Chondrocyte (in vitro differentiated cells): Measurements from ENCODE around the gene ESRRA. TPM values are rescaled to one million over a fixed set of nuclear protein-coding genes. Genes with fewer than 3 reads are reported as not detected.

Experiments used
- DNase-seq: peaks from one replicate; pipeline ENCODE4 v3.0.0; 2021; ENCODE audit warnings: mixed read lengths, low spot score
- H3K27ac Mint-ChIP-seq: one replicate; pipeline ENCODE4 v1.8.0; 2021; ENCODE audit warnings: mild to moderate bottlenecking, moderate library complexity, mixed read lengths; ENCODE audit not compliant: unreplicated experiment
- H3K27me3 Mint-ChIP-seq: 2 replicates; pipeline ENCODE4 v1.8.0; 2021; ENCODE audit warnings: low read depth, mixed read lengths
- H3K36me3 Mint-ChIP-seq: 2 replicates; pipeline ENCODE4 v1.8.0; 2021; ENCODE audit warnings: low read depth, mixed read lengths
- H3K4me1 Mint-ChIP-seq: 2 replicates; pipeline ENCODE4 v1.8.0; 2021; ENCODE audit warnings: low read depth, mild to moderate bottlenecking, mixed read lengths
- H3K4me3 Mint-ChIP-seq: one replicate; pipeline ENCODE4 v1.8.0; 2021; ENCODE audit warnings: mild to moderate bottlenecking, moderate library complexity, mixed read lengths; ENCODE audit not compliant: unreplicated experiment
- H3K9me3 Mint-ChIP-seq: 2 replicates; pipeline ENCODE4 v1.8.0; 2021; ENCODE audit warnings: low read depth, mixed read lengths
- CTCF ChIP-seq: fragments of 200-600 bp; sonication (generic); IDR thresholded peaks from 2 replicates; pipeline ENCODE4 v1.5.0; 2021; ENCODE audit warnings: antibody characterized with exemption, mild to moderate bottlenecking, moderate library complexity
- total RNA-seq: library from RNA; stranded (reverse); gene quantifications from 3 replicates; pipeline ENCODE4 v1.2.1, GENCODE V29; 2021

ESRRA gene
- total RNA-seq, 1 donor from 2014 or later, result 29.6 TPM

GRCh38 chr11:64268025-64268892 lies 37.1 kb upstream of the ESRRA start:
- Mint-ChIP-seq H3K27me3 (no peaks in the 10 kb centered on the region), H3K4me1 (peaks cover 26% of the 10 kb centered on the region), H3K36me3 (peaks cover 8% of the 10 kb centered on the region), H3K4me3 (peak overlapping the region; percentile 91), H3K27ac (peak overlapping the region; percentile 99), H3K9me3 (no peaks in the 10 kb centered on the region)
- no peak for DNase-seq
- no peak for TF ChIP-seq CTCF

GRCh38 chr11:64268893-64269539 lies 36.3 kb upstream of the ESRRA start:
- DNase-seq, result no peak
- Mint-ChIP-seq H3K36me3 (peaks cover 6% of the 10 kb centered on the region), H3K27ac (peak overlapping the region; percentile 99), H3K4me3 (peak overlapping the region; percentile 91), H3K9me3 (no peaks in the 10 kb centered on the region), H3K4me1 (peaks cover 25% of the 10 kb centered on the region), H3K27me3 (no peaks in the 10 kb centered on the region)
- TF ChIP-seq CTCF, result no peak

GRCh38 chr11:64269540-64270220 lies 35.6 kb upstream of the ESRRA start:
- no peak for DNase-seq
- Mint-ChIP-seq H3K27ac (peak overlapping the region; percentile 99), H3K9me3 (no peaks in the 10 kb centered on the region), H3K4me3 (peak overlapping the region; percentile 91), H3K4me1 (peaks cover 25% of the 10 kb centered on the region), H3K27me3 (no peaks in the 10 kb centered on the region), H3K36me3 (peaks cover 6% of the 10 kb centered on the region)
- TF ChIP-seq CTCF, result peak; percentile 66

- no peak for DNase-seq
- no peaks in the 10 kb centered on the region for H3K27me3 Mint-ChIP-seq
- H3K9me3 Mint-ChIP-seq, result no peaks in the 10 kb centered on the region
Measured at GRCh38 chr11:64275031-64275800, 30.1 kb upstream of the ESRRA start.

More at GRCh38 chr11:64275031-64275800, 30.1 kb upstream of the ESRRA start:
- no peak overlapping the region for H3K27ac Mint-ChIP-seq
- H3K4me1 Mint-ChIP-seq, result peaks cover 19% of the 10 kb centered on the region
- no peak overlapping the region for H3K4me3 Mint-ChIP-seq
- peaks cover 6% of the 10 kb centered on the region for H3K36me3 Mint-ChIP-seq
- no peak for TF ChIP-seq CTCF
